ENCODE data around the gene KIF12.
"Not testable (repeated sequence)": the region's sequence is repeated elsewhere in the genome, so short reads cannot be mapped to it uniquely, and the experiment has no call there.

The KIF12 gene
- total RNA-seq = 0 to 0.09 (median 0) reads per million in 4 experiments

DNA sequence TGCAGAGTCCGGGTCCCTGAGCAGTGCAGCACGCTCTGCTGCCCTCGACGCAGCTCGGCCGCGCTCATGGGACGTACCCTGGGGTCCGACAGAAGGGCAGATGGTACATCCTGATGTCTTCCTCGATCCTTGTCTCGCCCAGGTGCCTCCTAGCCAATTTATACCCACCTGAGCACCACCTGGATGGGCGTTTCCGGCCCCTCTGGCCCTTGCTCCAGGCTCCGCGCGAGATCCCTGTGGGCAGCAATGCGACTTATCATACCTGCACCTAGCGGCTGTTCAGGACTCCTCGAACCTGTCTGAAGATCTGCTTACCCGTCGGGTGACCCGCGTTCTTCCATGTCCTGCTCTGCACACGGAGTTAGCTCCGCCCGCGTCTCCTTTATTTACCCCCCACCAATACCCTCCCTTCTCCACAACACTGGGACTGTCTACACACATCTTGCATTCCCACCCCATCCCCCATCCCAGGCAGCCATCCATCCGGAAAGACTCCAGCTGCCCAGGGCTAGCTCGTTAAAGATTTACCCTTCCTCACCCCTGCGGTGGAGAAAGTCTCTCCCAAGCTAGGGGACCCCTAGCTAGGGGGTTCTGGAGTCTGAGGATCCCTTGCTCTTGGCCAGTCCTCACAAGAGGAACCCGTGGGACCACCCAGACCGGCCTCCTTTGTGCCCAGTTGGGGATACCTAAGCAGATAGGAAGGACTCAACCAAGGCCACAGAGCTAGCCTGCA is at the start of gene KIF12:
TSS of gene KIF12 (minus strand) at position 357 of the 733 bp plus-strand sequence. CDS start at position 341, 16 bp downstream.
- DNase-seq = no peak

DNA sequence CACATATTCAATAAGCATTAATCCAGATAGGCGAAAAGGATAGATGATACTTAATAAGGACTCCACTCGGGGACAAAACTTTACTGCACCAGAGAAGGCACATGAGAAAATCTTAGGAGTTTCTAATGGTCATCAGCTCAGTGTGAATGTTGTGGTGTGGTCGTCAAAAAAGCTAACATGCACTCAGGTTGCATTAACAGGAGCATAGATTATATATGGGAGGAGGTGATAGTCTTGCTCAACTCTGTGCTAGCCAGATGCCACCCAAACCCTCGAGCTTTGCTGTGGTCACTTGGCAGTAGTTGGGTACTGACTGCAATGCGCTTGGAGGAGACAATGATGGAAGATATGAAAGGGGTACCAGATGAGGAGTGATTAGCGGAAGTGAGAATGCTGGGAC is 47.6 kb upstream of the KIF12 start:
- DNase-seq = no peak

DNA sequence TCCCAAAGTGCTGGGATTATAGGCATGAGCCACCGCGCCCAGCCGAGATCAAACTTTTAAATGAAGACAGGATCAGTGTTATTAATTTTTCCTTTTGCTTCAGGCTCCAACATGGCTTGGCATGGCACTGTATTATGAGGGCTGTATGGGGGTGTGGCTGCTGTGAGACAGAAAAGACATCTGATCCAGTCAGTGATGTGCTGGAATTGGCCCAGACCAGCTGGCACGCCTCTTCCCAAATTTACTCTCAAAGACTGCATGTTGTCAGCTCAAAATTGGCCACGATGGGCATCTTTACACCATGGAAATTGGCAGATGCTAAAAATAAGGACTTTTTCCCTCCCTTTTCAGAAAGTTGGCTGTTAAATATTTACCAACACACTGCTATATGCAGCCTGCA is 44.1 kb upstream of the KIF12 start:
- no peak for DNase-seq

DNA sequence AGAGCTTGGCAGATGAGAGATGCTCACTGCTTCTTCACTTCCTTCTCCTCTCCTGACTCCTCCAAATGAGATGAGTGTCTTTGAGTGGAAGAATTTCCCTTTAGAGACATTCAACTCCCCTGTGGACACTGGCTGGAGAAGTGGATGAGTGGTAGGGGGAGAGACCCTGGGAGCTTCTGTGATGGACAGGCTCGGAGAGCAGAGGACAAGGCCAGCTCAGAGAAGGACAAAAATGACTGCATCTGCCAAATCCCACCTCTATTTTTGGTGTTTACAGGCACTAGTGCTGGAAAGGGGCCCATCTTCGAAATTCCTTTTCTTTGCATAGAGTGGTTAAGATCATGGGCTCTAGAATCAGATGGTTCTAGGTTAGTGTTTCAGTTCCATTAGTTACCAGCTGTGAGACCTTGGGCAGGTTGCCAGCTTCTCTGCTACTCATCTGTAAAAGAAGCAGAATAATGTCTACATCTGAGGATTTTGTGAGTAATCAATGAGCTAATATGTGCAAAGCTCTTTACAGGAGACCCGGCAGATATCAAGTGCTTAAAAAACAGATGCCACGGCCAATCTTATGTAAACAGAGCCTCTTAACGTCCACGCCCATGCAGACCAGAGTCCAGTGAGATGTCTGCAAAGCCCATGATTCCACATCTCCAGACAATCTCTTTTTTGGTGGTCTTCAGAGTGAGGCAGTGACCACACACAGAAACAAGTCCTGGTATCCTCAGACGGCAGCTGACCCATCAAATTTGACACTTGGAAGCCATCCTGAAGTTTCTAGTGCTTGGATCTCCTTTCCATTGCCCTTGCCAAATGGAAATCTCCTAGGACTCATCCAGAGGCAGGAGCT is 42.7 kb upstream of the KIF12 start:
- no peak for DNase-seq

DNA sequence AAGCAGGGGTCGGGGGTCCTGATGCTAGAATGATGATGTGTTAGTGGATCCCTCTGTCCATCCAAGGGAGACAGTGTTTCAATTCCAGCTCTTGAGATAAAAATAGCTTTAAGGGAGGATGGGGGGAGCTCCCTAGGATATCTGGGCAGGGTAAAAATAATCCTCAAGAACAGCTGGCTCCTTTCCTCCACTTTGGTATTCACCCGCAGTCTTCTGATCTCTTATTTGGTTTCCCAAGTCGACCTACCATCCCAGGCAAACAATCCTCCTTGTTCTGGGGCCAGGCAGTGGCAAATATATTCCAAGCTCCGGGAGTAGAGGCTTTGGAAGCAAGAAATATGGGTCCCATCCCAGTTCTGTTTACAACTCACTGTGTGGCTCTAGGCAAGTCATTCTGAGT is 41.8 kb upstream of the KIF12 start:
- no peak for DNase-seq

DNA sequence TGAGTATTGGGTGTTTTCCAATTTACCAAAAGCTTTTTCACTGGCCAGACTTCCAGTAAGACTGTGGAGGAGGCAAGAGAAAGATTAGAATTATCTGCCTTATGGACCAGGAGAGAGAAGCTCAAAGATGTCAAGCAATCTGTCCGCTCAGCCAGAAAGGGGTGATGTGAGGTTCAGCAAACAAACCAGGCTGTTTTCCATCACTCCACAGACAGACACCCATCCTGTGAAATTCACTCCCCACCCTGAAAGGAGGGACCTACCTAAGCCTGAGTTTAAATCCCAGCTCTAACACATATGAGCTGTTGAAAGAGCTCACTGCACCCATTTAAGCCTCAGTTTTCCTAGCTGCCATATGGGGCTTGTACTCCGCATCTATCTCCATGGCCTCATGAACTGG is 41.3 kb upstream of the KIF12 start:
- DNase-seq = no peak

DNA sequence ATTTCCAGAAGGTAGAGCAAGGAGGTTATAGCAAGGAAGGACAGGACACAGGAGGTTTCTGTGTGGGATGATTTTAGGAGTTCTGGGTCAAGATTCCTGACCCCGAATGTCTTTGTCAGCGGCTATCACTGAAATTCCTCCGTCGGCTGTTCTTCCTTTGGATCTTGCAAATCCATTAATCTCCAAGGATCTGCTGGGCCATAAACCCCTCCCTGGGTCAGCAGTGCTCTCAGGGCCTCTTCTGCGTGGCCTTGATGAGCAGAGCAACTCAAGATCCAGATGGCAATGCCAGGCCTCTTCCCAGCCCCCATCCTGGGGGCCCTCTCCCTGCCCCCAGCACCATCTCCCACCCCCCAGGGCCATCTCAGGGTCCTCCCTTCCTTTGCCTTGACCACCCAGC is 40.0 kb upstream of the KIF12 start:
- no peak for DNase-seq

DNA sequence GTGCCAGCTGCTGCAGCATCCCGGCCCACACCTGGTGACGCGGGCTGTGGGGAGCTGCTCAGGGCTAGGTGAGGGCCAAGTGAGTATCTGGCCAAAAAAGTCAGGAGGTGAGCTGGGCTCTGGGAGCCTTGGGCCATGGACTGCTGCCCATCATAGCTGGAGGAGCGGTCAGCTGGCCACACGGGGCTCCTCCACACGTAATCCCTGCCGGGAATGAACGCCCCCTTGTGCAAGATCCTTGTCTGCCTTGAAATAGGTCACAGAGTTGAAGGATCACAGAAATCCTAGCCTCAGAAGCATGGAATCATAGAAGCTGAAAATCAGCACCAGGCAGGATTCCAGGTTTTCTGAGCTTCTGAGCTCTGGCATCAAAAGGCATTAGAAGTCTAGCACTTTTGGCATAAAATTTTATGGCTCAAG is 39.5 kb upstream of the KIF12 start:
- no peak for DNase-seq

DNA sequence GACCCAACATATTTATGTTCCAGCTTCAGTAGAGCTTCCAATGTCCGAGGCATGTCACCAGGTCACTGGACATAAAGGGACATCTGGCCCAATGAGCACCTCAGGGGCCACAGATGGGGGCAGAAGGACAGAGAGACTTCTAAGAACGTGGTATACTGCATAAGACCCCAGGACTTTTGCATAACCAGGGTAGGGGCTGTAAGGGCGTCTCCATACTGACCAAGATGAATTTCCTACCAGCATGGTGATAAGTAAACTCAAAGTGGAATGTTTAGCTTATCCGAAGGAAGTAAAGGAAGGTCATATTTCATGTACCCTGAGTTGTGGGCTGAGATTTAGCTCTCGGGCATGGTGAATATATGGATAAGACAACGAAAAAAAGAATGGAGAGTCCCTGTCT is 38.7 kb upstream of the KIF12 start:
- DNase-seq = no peak

DNA sequence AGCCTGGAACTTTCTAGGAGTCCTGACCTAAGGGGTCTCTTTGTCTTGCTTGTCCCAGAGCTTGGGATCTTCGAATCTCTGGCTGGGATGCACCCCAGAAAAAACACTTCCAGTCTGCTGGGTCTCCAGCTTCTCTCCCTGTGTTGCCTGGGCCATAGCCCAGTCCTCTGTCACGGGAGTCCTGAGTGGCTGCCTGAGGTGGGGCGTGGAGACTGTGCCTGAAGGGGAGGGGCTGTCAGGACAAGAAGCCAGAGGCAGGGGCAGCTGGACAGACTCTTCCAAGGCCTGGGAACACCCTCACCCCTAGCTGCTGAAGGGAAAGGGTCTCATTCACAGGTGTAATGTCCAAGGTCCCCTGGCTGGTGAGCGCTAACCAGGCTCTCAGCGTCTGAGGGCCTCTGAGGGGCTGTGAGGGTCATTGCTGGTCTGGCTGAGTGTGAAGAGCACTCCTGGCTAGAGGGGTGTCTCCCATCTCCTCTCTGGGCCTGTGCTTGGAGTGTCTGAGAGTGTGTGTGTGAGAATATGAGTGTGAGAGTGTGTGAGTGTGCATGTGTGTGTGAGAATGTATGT is 35.8 kb upstream of the KIF12 start:
- no peak for DNase-seq

DNA sequence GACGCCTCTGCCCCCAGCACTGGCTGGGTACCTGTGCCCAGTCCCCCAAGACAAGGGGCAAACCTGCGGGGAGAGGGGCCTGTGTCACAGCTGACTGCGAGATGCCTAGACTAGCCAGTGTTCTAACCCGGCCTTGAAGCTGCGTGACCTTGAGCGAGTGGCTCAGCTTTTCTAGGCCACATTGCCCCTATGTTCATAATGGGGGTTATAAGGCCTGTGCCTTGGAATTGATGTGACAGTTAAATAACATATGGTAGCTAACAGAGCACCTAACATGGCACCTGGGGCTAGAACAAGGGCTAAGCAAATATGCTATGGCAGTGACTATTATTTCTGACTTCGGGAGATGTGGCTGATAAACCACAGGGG is 33.4 kb upstream of the KIF12 start:
- no peak for DNase-seq

DNA sequence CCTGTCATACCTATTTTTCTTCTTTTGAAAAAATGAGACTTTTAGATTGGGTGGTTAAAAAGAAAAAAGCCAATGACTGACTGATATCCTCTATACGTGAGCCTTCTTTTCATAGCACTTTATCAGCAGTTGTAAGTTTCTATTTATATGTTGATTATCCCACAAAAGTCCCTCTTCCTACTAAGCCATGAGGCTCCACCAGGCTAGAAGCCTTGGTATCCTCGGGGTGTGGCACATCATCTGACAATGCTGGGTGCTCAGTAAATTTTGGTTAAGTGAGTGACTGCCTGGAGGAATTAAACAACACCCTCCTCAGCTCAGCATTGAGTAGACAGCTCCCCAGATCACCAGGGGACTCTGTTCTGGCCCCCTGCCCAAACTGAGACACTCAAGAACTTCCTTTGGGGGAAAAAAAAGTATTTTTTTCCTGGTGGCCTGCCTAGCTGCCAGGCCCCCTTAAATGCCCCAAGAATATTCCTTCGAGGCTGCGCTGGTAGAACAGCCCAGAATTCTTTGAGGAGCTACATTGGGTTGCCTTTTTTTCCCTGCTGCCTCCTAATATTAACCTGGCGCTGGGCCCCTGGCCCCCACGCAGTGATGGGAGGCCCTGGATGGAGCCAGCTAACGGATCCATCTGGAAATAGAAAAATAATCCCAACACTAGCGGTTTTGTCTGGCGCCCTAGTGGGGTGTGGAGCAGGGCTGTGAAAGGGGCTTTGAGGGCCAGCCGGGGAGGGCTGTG is 32.9 kb upstream of the KIF12 start:
- no peak for DNase-seq

DNA sequence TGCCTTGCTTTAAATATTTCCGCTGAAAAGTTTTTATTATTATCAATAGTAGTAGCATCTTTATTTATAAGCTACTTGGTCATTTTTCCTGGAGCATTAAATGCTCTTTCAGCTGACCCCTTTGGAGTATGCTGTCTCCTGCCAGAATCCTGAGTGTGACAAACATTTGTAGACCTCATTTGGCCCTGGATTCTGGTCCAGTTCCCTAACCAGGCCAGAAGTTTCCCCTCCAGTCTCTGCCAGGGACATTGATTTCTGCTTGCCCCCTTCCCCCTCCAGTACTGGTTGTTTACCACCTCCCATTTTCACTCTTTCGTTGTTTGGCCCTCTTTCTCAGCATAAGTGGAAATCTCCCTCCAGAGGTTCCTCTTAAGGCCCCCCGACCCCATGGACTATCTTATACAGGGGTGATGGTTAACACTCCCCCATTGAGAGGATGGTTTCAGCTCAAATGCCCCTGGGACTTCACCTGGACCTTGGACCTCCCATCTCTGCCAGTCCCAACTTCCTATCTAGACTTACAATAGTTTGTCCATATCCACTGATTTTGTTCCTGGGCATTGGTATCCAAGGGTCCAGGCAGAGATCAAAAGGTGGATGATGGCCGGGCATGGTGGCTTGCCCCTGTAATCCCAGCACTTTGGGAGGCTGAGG is 31.7 kb upstream of the KIF12 start:
- no peak for DNase-seq

DNA sequence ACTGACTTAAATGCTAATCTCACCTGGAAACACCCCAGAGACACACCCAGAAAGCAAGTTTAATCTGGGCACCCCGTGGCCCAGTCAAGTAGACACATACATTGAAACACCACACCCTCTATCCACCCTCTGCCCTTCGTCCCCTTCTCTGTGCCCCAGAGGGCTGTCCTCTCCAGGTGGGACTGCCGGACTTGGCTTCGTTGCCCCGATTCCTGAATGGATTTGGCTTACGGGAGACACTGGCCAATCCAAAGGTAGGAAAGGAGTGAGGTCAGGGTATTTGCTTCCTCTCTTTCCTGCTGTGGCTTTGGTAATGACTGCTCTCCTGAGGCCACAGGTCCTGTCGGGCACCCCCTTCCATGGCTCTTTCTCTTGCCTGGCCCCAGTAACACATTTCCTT is 31.0 kb upstream of the KIF12 start:
- no peak for DNase-seq

DNA sequence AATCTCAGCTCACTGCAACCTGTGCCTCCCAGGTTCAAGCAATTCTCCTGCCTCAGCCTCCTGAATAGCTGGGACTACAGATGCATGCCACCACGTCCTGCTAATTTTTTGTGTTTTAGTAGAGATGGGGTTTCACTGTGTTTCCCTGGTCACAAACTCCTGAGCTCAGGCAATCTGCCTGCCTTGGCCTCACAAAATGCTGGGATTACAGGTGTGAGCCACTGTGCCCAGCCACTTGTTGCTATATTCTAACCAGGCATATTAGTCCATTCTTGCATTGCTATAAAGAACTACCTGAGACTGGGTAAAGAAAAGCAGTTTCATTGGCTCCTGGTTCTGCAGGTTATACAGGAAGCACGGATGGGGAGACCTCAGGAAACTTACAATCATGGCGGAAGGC is 29.7 kb upstream of the KIF12 start:
- not testable (repeated sequence) for DNase-seq

DNA sequence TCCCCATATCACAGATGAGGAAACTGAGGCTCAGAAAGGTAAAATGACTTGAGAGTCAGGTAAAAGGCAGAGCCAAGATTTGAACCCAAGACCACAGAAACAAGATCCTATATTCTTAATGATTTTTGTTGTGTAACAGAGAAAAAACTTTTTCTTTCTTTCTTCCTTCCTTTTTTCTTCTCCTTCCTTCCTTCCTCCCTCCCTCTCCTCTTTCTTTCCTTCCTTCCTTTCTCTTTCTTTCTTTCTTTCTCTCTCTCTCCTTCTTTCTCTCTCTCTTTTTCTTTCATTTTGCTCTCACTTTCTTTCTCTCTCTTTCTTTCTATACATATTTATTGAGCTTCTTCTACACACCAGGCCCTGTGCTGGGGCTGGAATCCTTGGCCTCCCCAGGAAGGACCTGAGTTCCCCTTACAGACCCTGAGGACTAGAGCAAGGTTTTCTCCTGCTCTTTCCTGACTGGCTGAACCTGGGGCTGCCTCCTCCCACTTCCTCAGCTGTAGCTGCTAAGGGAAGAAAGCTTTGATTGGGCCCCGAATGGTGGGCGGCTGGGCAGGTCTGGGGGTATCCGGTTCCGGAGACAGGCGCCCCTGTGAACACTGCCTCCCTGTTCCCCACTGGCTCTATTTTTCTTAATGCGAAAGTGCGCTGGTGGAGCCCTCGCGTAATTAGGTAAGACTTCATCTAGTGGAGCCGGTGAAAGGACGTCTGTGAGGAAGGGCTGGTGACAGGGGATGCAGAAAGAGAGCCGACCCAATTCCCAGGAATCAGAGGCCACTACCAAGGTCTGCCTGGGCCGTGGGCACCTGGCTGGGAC is 27.4 kb upstream of the KIF12 start:
- no peak for DNase-seq

DNA sequence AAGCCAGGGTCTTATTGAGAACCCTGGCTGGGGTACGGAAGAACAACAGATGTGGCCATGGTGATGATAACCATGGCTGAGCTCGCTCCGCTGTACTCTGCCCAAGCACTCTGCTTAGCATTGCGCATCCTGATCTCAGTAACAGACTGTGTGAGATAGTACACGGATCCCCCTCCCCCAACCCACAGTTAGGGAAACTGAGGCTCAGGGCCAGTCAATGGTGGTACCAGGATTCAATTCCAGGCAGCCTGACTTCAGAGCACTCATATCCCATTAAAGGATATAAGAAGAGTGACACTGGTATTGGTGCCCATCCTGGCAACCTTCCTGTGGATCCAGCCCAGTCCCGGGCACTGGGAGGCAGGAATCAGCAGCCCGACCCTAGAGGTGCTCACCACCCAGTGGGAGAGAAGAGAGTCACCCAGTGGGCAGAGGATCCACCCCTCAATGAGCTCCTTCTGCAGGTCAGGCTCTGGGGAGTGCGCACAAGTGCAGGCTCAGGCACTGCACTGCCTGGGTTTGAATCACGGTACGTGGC is 26.5 kb upstream of the KIF12 start:
- no peak for DNase-seq

DNA sequence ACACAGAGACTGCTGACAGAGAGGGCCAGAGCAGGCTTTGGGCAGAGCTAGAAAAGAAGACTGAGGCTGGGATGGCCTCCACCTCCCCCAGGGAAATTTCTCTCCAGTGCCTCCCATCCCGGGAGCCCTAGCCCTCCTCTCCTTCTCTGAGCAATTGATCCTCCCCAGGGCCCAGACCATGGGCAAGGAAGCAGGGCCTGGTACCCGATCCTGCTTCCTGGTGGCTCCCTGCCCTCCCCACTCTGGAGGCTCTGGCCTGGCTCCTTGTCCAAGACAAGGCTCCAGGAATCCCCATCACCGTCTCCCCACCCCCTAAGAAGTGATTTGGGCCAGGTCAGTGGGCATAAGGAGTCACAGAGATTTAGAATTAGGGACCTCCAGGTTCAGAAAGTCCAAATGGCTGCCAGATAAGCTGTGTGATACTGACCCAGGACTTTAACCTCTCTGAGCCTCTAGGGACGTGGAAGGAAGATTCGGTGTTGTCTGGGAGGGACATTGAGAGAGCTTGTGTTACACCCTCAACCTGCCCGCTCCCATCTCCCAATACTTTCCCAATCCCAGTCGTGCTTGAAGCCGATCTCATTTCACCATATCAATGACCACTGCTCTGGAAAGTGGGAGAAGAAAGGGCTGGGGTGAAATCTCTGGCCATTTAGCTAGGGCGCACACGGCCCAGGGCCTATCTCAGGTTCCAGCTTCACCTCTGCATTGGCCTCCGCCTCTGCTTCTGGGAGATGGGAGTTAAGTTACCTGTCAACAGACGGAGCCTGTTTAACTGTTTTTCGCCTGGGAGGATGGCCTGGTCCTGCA is 25.8 kb upstream of the KIF12 start:
- DNase-seq = no peak

DNA sequence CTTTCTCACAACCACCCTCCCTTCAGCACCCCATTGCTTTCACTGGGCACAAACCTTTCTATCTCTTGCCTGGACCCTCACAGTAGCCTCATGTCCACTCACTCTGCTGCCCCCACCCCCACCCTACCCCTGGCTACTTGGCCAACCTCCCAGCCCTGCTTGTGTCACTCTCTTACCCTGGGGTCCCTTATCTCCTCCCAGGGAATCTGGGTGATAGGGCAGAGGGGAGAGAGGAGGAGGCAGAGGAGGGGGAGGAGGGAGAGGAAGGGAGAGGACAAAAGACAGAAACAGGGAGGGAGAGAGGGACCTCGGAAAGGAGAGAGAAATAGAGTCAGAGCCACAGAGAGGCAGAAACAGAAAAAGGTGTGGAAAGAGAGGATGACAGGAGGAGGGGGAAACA is 25.0 kb upstream of the KIF12 start:
- DNase-seq = no peak

Data from effector CD8-positive, alpha-beta T cell (primary cell).